Measurements from ENCODE around the gene BNC2.

Gene BNC2

DNA sequence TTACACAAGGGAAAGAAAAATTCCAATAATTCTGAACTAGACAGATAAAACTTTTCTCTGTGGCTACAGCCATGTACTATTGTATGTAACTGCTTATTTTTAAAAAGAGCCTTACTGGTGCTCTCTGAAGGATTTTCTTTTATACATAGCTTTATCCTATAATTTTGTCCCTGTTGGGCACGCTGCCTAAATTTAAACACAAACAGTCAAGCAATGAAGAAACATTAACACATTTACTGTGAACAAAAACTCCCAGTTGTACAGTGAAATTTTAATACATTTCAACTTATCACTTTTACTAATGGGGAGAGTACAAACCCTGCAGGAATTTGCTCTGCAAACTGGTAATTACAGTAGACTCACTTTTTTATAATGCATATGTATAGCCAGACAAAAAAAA is 273.3 kb downstream of the BNC2 start:
- Histone ChIP-seq H3K4me3 (ENCODE audit: low read depth, low read length) (no peak overlapping the region), H3K27ac (no peak overlapping the region), H3K36me3 (replicated peaks) (no peaks in the 10 kb centered on the region), H3K27me3 (replicated peaks) (no peaks in the 10 kb centered on the region)
- TF ChIP-seq CTCF (IDR thresholded peaks at IDR 0.05; ENCODE audit: low read depth, low read length, missing control alignments): no peak
- DNase-seq: no peak
- in situ Hi-C loops (cut with HindIII; ENCODE audit: low pct_ligation_motif_present, low sequenced_read_pairs): no loop called here

GRCh38 chr9:16595227-16595626 is 275.2 kb downstream of the BNC2 start:
- Histone ChIP-seq H3K4me3 (ENCODE audit: low read depth, low read length) (no peak overlapping the region), H3K27ac (no peak overlapping the region), H3K36me3 (replicated peaks) (no peaks in the 10 kb centered on the region), H3K27me3 (replicated peaks) (no peaks in the 10 kb centered on the region)
- in situ Hi-C loops (cut with HindIII; ENCODE audit: low pct_ligation_motif_present, low sequenced_read_pairs): no loop called here
- no peak for DNase-seq
- no peak for TF ChIP-seq CTCF (IDR thresholded peaks at IDR 0.05; ENCODE audit: low read depth, low read length, missing control alignments)

- H3K27ac ChIP-seq: no peak overlapping the region
- in situ Hi-C loops (cut with HindIII; ENCODE audit: low pct_ligation_motif_present, low sequenced_read_pairs): no loop called here
- TF ChIP-seq CTCF (IDR thresholded peaks at IDR 0.05; ENCODE audit: low read depth, low read length, missing control alignments): no peak
- DNase-seq: no peak
- H3K4me3 ChIP-seq (ENCODE audit: low read depth, low read length): no peak overlapping the region
- H3K36me3 ChIP-seq (replicated peaks): no peaks in the 10 kb centered on the region
- H3K27me3 ChIP-seq (replicated peaks): no peaks in the 10 kb centered on the region
These were observed 275.7 kb downstream of the BNC2 start for GRCh38 chr9:16594787-16595186.

GRCh38 chr9:16593746-16594145 is 276.7 kb downstream of the BNC2 start:
- H3K36me3 ChIP-seq (replicated peaks): no peaks in the 10 kb centered on the region
- H3K4me3 ChIP-seq (ENCODE audit: low read depth, low read length): no peak overlapping the region
- H3K27me3 ChIP-seq (replicated peaks): no peaks in the 10 kb centered on the region
- in situ Hi-C loops (cut with HindIII; ENCODE audit: low pct_ligation_motif_present, low sequenced_read_pairs): no loop called here
- no peak for DNase-seq
- no peak overlapping the region for H3K27ac ChIP-seq
- TF ChIP-seq CTCF (IDR thresholded peaks at IDR 0.05; ENCODE audit: low read depth, low read length, missing control alignments): no peak

DNA sequence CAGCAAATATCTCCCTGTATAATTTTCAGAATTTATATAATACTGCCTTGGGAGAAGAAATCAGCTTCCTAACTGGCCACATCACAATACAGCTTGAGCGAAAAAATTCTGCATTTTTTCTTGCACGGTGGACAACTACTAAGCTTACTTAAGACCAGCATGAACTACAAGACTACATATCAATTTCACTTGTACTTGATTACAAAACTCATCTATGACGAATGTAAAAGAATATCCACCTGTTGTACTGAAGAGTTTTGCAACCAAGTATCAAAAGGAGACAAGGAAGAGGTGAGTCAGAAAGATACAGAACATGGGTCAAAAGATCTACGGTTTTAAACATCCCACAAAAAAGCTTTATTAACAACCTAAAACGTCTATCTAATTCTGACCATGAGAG is 279.4 kb downstream of the BNC2 start:
- no peak overlapping the region for H3K27ac ChIP-seq
- TF ChIP-seq CTCF (IDR thresholded peaks at IDR 0.05; ENCODE audit: low read depth, low read length, missing control alignments): no peak
- H3K27me3 ChIP-seq (replicated peaks): no peaks in the 10 kb centered on the region
- in situ Hi-C loops (cut with HindIII; ENCODE audit: low pct_ligation_motif_present, low sequenced_read_pairs): no loop called here
- H3K4me3 ChIP-seq (ENCODE audit: low read depth, low read length): no peak overlapping the region
- H3K36me3 ChIP-seq (replicated peaks): no peaks in the 10 kb centered on the region
- DNase-seq: no peak

DNA sequence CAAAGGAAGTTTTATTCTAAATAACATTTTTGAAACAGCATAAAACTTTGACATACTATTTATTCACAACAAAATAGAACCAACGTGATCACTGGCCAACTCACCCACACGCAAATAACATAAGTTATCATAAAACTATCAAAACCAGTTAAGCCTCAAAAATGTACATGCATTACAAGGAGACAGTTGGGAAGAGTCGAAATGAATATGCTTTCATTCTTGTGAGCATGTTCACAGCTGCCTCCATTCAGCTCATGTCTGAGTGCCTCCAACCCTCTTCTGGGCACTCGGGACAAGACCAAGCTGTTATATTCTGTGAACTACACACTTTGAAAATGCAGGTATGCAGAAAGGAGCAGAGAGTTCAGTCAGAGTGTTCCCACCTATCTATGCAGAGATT is 284.9 kb downstream of the BNC2 start:
- Histone ChIP-seq H3K27me3 (replicated peaks) (no peaks in the 10 kb centered on the region), H3K27ac (no peak overlapping the region), H3K4me3 (ENCODE audit: low read depth, low read length) (no peak overlapping the region), H3K36me3 (replicated peaks) (no peaks in the 10 kb centered on the region)
- no peak for DNase-seq
- in situ Hi-C loops (cut with HindIII; ENCODE audit: low pct_ligation_motif_present, low sequenced_read_pairs): no loop called here
- no peak for TF ChIP-seq CTCF (IDR thresholded peaks at IDR 0.05; ENCODE audit: low read depth, low read length, missing control alignments)
